Gastrocnemius medialis (tissue), 4 donors: ENCODE results near the gene DNAJC18.

Source experiments
- CTCF ChIP-seq, 5 experiments: fragments of 450-650 bp in 3 of 5; fragments of 200-600 bp in 2 of 5; sonication (generic) in 2 of 5; IDR thresholded peaks in 4 of 5; conservative IDR thresholded peaks in 1 of 5; 1 replicate in 4 of 5; 2 replicates in 1 of 5; pipeline ENCODE4 v1.5.1; 2016 to 2019; ENCODE audit warnings: antibody characterized with exemption in 5 of 5, mild to moderate bottlenecking in 3 of 5, moderate library complexity in 3 of 5
- POLR2A ChIP-seq, 2 donors: fragments of 450-650 bp; IDR thresholded peaks; one replicate each; pipeline ENCODE4 v1.6.1; 2017; ENCODE audit warnings: antibody characterized with exemption in 2 of 2, mild to moderate bottlenecking in 2 of 2, moderate library complexity in 2 of 2

- TF ChIP-seq POLR2A (IDR thresholded peaks at IDR 0.05) (no peak), CTCF (IDR thresholded peaks at IDR 0.05 in 4 of 5, conservative IDR thresholded peaks at IDR 0.05 in 1 of 5) (no peak)
Measured at GRCh38 chr5:139360384-139360783, 78.9 kb downstream of the DNAJC18 start.
